NCI-H1092 (cell line): ENCODE measurements around the gene USP9X.
A peak's percentile ranks its signal among the peaks of the same experiment; 100 is the strongest.
"Not testable (repeated sequence)": the region's sequence is repeated elsewhere in the genome, so short reads cannot be mapped to it uniquely, and the experiment has no call there.

ENCODE experiments used
- DNase-seq: peaks from one replicate; lab custom pipeline; 2025; lab: John Stamatoyannopoulos, UW

USP9X gene

DNA sequence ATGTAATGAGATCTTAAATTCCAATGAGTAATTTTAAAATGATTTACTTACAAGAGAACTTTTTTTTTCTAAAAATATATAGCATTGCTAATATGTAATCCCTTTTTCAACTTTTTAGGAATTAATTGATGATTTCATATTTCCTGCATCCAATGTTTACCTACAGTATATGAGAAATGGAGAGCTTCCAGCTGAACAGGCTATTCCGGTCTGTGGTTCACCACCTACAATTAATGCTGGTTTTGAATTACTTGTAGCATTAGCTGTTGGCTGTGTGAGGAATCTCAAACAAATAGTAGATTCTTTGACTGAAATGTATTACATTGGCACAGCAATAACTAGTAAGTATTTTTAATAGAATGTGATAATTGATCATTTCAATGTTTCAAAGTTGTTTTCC is 113.2 kb downstream of the USP9X start:
- no peak for DNase-seq

DNA sequence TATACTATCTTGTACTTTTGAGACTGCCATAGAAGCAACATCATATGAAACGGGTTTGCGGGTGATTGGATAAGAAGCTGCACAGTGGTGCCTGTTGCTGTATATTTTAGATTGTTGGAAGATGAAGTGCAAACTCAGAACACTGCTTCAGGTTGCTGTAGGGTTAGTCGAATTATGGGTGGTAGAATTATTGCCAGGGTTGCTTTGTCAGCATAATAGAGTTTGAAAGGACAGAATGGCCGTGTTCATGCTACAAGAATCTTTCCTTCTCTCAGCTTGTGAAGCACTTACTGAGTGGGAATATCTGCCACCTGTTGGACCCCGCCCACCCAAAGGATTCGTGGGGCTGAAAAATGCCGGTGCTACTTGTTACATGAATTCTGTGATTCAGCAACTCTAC is 115.5 kb downstream of the USP9X start:
- no peak for DNase-seq

DNA sequence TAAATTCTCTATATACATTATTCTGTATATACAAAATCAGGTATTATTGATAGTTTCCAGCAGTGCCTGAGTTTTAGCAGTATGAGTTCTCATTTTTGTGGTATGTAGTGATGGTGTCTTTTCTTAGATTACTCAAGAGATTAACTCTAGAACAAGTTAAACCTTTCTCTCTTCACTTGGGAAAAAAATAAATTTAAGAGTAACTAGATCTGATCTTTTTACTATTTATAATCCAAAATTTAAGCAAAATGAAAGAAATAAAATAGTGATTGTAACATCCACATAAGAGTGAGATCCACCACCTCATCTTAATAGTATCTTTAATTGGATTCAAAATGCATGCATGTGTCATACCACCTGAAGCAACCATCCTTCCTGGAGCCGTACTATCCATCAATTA is 124.6 kb downstream of the USP9X start:
- DNase-seq, result no peak

DNA sequence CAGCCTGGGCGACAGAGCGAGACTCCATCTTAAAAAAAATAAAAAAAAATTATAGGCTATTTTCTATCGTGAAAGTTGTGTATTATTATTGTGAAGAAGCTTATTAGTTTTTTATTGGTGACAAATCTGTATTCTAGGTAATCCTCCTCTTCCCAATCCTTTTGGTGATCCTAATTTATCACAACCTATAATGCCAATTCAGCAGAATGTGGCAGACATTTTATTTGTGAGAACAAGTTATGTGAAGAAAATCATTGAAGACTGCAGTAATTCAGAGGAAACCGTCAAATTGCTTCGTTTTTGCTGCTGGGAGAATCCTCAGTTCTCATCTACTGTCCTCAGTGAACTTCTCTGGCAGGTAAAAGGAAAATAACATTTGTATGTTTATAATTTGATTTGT is 139.4 kb downstream of the USP9X start:
- no peak for DNase-seq

DNA sequence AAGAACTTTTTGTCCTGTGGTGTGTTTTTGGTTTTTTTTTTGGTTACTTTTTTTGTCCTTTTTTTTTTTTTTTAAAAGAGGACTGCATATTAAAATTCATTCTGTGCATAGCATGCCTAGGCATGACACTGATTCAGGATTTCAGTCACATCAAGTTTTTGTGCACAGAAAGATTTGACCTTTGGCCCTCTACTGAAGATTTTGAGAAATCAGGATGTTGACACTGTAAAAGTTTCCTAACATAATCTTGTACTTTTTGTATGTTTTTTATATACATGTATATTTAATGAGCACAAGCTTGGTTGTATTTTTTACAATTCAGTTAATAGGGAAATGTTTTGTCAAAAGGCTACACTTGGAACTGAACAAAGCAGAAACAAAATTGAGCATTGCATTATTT is 148.7 kb downstream of the USP9X start:
- no peak for DNase-seq

DNA sequence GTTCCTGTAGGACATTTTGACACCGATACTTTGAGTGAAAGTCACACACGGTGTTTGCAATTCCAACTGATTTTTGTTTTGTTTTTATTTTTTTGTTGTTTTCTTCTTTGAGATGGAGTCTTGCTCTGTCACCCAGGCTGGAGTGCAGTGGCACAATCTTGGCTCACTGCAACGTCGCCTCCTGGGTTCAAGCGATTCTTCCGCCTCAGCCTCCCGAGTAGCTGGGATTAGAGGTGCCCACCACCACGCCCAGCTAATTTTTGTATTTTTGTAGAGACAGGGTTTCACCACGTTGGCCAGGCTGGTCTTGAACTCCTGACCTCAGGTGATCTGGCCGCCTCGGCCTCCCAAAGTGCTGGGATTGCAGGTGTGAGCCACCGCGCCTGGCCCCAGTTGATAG is 149.2 kb downstream of the USP9X start:
- DNase-seq, result not testable (repeated sequence)

DNA sequence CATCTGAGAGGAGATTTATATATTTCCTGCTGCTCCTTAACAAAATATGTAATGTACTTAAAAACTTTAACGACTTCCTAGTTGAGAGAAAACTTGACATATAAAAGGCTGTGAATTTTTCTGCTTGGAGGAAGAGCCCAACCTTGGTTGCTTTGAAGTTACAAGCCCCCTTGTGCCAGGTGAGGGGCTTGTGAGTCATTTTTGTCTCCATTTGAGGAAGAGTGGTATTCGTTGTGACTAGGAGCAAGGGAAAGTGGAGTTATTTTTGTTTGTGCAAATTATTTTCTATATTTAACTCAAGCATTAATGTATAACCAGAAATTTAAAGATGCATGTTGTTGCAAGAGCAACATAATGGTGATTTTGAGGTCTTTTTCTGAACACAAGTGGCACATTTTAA is 149.7 kb downstream of the USP9X start:
- no peak for DNase-seq

DNA sequence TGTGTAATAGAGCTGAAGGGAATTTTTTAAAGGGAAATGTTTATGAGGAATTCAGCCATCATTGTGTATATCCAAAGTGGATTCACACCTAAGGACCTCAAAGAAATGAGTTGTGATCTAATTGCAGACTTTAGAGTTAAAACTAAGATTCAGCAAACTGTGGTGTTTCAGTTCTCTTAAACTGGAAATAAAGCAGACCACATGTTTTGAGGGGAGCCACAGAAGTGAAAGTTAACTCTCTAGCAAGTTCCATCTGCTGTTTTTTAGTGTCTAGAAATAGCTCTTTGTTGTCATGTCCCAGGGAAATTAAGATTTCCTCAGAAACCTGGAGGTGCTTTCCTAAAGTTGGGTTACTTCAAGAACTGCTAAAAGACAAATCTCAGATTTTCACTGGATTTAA is 151.4 kb downstream of the USP9X start:
- no peak for DNase-seq

DNA sequence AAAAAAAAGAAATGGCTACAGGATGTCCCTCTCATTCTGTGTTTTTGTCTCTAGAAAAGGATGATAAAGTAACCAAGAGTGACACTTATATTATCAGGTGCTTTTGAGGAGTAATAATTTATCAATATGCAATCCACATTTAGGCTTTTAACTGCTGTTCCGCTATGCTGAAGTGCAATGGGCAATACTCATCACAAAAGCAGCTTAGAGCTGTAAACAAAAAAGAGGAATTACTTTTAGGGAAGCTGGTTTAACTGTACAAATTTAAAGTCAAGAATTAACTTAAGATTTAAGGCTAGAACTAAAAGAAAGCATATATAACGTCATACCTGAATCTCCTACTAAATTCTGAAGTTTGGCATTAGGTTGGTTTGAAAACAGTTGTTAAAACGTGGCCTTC is 155.3 kb downstream of the USP9X start:
- DNase-seq, result no peak

DNA sequence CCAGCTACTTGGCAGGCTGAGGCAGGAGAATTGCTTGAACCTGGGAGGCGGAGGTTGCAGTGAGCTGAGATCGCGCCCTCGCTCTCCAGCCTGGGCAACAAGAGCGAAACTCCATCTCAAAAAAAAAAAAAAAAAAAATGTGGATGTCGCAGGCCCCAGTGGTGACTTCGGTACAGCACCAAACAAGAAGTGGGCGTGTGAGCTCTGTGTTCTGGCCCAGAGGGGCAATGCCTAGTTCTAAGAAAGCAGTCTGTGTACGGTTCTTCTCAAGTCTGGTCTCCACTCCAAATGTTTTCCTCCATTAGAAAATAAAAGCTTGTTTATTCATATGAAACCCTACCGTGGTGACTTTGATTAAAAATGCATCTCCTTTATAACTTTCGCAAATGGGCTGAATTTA is 156.7 kb downstream of the USP9X start:
- no peak for DNase-seq

DNA sequence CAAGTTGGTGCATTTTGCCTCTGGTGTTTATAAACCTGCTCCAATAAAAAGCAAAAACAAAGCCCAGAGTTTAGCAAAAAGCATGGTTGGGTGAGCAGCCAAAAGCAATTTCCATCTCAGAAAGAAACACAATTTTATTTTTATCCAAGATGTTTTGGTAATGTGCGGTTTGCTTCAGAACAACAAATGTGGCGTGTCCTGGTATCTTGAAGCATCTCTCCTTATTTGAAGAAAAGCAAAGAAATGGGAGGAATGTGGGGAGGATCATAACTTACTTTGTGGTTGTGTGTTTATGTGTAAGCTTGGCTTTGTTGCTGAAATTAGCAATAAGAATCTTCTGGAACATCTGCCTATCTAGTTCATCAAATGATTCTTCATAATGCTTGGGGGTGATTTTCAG is 160.4 kb downstream of the USP9X start:
- no peak for DNase-seq

DNA sequence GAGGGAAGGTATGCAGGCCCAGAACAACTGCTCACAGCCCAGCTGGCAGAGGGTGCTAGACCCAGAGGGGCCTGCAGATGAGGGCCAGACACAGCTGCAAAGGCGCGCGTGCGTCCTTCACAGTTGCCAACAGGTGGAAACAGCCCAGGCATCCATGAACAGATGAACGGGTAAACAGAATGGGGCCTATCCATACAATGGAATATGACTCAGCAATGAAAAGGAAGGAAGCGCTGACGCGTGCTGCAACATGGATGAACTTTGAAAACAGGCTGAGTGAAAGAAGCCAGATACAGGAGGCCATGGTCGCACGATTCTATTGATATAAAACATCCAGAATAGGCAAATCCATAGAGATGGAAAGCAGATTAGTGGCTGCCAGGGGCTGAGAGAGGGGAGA is 165.6 kb downstream of the USP9X start:
- no peak for DNase-seq

DNA sequence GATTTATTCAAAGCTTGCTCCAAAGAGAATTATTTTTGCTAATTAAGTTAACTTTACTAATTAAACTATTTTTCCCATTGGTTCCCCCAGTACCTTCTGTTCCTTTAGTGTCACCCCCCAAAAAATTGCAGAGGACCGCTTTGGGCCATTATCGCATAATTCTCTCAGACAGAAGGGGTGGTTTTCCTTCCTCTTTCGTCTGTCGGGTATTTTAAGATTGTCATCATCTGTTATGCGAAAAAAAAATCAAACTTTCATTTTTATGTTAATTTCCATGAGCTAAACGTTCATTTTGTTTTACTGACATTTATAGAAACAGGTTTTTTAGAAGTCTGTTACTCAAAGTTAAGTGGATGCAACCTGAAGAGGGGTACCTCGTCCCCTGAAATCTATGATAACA is 172.6 kb downstream of the USP9X start:
- no peak for DNase-seq

DNA sequence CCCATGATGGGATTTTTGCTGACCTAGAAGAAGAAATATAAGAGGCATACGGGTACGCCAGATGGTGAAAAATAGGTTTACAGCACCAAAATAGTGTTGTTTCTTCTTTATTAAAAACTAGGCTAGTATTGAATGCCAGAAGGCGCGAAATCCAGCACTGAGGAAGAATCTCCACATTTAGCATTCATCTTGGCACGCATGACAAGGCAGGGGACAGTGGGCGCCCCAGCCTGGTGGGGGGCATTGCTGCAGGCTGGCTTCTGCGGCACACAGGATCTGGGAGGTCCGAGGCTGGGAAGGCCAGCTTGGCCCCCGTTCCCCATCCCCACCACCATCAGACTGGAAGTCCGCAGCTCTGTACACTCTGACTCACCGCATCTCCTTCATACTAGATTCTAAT is 173.0 kb downstream of the USP9X start:
- no peak for DNase-seq

DNA sequence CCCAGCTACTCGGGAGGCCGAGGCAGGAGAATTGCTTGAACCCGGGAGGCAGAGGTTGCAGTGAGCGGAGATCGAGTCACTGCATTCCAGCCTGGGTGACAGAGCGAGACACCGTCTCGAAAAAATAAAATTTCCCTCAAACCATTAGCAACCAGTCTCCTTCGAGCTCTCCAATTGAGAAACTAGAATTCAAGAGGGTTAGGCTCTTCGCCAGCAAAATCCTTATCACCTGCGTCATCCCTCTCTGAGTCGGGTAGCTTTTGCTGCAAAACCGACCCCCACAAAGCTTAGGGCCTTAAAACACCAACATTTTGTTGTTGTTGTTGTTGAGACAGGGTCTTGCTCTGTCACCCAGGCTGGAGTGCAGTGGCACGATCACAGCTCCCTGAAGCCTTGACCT is 173.6 kb downstream of the USP9X start:
- no peak for DNase-seq

DNA sequence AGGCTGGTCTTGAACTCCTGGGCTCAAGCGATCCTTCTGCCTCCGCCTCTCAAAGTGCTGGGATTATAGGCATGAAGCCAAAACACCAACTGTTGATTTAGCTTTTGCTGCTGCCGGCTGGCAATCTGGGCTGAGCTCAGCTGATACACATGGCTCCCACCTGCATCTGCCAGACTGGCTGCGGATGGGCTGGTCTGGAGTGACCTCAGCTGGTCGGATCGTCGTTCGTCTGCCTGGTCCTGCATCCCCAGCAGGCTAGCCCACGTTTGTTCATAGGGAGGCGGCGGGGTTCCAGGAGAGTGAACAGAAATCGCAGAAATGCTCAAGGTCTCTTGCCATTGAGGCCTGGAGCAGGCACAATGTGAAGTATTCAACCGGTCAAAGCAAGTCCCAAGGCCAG is 174.3 kb downstream of the USP9X start:
- peak; percentile 4 for DNase-seq

DNA sequence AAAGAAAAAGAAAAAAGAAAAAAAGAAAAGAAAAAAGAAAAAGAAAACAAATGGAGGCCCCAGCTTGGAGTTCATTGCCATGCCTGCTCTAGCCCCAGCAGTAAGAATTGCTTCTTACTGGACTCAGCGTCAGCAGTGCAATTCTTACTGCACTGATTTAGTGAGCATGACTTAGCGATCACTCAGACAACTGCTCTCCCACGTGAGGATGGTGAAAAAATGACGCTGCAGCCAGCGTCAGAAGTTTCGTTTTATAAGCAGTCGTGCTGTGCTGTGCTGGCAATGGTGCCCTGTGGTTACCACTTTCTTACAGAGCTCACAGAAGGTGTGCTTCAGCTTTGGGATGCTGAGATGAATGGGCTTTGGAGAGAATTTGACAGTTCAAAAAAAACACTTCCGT is 180.4 kb downstream of the USP9X start:
- no peak for DNase-seq

DNA sequence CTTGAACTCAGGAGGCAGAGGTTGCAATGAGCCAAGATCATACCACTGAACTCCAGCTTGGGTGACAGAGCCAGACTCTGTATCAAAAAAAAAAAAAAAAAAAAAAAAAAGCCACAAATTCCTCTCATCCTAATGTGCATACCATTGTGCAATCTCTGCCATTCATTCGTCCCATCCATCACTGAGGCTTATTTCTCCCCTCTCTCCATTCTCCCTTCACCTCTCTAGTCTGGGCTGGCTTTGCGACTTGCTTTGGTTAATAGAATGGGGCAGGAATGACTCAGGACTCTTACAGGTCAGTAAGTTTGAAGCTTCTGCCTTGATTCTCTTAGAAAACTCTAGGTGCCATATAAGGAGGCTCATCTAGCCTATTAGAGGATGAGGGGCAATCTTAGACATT is 188.4 kb downstream of the USP9X start:
- no peak for DNase-seq

DNA sequence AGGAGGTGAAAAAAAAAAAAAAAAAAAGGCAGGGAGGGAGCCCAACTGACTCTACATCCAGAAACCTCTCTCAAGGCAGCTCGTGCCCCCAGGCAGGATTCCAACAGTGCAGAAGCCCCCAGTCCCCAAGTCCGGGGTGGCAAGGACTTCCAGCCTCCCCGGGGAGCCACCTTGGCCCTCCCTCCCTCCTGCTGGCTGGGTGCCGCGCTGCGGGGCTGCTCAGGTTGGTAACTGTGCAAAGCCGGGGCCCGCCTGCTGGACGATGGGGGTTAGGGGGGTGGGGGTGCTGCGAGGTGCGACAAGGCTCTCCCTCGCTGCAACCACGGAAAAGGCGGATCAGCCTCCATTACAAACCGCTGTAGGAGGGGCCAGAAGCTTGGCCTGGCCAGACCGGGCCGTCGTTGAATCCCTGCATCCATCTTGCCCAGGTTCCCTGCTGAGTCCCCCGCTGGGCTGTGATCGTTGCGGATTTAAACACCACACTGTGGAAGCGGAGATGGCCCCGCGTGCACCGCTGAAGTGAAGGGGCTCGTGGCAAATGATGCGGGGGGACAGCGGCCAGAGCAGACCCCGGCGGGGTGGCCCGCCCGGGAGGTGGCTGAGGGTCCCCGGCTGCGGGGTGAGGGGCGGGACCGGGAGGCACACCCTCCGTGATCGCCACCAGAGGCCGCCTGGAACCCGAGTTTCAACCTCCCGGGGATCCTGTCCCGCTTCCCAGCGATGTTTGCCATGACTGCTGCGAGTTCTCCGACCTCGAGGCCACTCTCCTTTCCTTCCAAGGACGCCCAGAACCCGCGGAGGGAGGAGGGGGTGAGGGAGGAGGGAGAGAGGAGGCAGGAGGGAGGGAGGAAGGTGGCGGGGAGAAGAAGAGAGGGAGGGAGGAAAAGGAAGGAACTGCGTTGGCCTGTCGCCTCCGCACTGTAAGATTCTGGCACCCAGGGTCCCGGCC is 190.7 kb downstream of the USP9X start:
- DNase-seq, result peak; percentile 67

DNA sequence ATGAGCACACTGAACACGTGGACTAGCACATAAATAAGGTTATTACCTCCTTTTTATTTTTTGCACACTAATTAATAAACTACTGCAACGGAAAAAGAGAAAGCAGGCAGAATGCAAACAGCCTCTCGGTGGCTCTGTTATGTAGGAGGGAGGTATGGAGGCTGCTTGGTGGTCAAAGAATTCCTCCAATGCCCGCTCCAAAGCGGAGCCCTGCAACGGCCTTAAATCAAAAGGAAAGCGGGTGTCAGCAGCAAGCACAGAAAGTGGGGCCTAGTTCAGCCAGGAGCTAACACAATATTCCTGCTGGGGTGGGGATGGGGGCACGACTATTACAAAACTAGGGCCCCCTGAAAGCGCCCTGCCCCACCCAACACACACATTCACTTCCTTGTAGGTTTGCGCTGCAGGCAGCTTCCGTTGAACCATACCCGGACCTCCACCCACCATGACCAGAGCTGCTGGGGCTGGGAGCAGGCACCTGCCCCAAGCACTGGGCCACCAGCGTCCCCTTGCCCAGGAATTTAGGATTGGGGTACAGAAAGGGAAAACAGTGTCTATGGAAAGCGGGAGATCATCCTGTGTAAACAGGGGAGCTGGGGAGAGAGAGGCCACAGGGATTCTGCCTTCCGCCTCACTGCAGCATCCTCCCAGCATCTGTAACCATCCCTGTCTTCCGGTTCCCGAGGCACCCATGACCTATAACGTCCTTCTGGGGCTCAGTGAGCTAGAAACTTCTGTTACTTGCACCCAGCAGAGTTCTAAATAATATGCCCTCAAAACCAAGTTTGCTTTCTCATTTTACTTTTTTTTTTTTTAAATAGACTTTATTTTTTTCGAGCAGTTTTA is 191.6 kb downstream of the USP9X start:
- no peak for DNase-seq

DNA sequence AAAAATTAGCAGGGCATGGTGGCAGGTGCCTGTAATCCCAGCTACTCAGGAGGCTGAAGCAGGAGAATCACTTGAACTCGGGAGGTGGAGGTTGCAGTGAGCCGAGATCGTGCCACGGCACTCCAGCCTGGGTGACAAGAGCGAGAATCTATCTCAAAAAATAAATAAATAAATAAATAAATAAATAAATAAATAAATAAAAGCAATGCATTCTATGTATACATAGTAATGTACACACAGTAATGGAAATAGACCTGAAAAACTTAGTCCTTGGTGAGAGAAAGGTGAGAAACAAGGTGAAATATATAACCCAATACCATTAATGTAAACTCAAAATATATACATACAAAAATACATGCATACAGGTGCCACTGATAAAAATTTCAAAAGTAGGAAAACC is 197.1 kb downstream of the USP9X start:
- DNase-seq, result not testable (repeated sequence)

DNA sequence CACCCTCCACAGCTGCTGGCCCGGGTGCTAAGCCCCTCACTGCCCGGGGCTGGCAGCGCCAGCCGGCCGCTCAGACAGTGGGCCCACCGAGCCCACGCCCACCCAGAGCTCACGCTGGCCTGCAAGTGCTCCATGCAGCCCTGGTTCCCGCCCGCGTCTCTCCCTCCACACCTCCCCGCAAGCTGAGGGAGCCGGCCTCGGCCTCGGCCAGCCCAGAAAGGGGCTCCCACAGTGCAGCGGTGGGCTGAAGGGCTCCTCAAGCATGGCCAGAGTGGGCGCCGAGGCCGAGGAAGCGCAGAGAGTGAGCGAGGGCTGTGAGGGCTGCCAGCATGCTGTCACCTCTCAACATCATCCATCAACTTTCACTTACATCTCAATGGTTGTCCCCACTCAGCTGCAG is 200.7 kb downstream of the USP9X start:
- DNase-seq, result not testable (repeated sequence)
